ENCODE measurements around the gene CHD1.

DNA sequence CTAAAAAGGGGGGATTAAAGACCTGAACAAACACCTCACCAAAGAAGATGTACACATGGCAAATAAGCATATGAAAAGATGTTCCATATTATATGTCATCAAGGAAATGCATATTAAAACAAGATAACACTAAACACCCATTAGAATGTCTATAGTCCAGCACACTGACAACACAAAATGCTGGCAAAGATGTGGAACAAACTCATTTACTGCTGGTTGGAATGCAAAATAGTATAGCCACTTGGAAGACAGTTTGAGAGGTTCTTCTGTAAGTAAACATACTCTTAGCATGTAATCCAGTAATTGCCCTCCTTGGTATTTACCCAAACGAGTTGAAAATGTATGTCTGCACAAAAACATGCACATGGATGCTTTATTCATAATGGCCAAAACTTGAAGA is 81.8 kb downstream of the CHD1 start:
- TF ChIP-seq, protein P1, sequence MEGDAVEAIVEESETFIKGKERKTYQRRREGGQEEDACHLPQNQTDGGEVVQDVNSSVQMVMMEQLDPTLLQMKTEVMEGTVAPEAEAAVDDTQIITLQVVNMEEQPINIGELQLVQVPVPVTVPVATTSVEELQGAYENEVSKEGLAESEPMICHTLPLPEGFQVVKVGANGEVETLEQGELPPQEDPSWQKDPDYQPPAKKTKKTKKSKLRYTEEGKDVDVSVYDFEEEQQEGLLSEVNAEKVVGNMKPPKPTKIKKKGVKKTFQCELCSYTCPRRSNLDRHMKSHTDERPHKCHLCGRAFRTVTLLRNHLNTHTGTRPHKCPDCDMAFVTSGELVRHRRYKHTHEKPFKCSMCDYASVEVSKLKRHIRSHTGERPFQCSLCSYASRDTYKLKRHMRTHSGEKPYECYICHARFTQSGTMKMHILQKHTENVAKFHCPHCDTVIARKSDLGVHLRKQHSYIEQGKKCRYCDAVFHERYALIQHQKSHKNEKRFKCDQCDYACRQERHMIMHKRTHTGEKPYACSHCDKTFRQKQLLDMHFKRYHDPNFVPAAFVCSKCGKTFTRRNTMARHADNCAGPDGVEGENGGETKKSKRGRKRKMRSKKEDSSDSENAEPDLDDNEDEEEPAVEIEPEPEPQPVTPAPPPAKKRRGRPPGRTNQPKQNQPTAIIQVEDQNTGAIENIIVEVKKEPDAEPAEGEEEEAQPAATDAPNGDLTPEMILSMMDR (conservative IDR thresholded peaks at IDR 0.05; ENCODE audit: low read length) = no peak
- TF ChIP-seq EZH2phosphoT487 (IDR thresholded peaks at IDR 0.05; ENCODE audit: borderline replicate concordance) = no peak
